Stimulated activated CD8-positive, alpha-beta memory T cell treated with anti-CD3 and anti-CD28 coated beads, Interleukin-7, amount 100 ng/mL, for 48 hours (primary cell): ENCODE data around the gene LRFN2.

Experiments used
- DNase-seq, 2 donors: peaks; one replicate each; pipeline ENCODE4 v3.0.0-alpha.2; 2020; ENCODE audit warnings: low read depth in 1 of 2; ENCODE audit errors: extremely low read depth in 1 of 2

The LRFN2 gene

GRCh38 chr6:40386200-40386599, 201.0 kb downstream of the LRFN2 start:
- DNase-seq = no peak

DNA sequence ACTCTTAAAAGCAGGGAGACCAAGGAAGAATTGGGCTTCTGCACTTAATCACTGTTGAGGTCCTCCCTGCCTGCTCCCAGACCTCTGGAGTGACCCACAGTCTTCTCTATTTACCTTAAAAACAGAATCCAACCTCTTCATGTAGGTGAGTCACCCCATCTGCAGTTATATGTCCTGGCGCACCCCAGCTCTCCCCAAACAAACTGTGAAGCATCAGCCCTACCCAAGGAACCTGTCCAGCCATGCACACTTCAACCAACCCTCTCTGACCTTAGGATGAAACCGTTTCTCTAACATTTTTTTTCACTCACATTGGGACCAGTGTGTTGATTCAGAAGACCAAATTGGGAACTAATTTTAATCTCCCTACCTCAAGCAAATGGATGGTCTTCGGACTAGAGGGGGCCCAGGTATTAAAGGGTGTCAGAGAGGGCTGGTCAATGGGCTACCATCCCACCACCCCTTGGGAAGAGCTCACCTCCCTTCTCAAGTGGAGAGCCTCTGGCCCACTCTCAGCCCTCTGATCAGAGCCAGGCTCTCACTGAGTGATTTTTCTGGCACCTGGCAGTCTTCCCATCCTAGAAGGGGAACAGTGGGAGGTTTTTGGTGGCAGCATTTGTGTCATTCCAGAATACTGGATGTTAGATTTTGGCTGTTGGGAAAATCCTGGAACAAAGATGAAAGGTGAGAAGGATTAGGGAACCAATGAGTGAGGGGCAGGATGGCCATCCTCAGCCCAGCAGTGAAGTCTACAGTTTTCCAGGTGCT, 203.6 kb downstream of the LRFN2 start:
- DNase-seq = no peak

- no peak for DNase-seq
Measured at GRCh38 chr6:40380271-40380670, 206.9 kb downstream of the LRFN2 start.

- DNase-seq = no peak
Measured at GRCh38 chr6:40379811-40380210, 207.4 kb downstream of the LRFN2 start.

- DNase-seq = no peak
Measured at GRCh38 chr6:40378725-40379074, 208.5 kb downstream of the LRFN2 start.

- DNase-seq = no peak
Measured at GRCh38 chr6:40378071-40378724, 209.0 kb downstream of the LRFN2 start.

- DNase-seq = no peak
Measured at GRCh38 chr6:40377173-40377806, 209.9 kb downstream of the LRFN2 start.

DNA sequence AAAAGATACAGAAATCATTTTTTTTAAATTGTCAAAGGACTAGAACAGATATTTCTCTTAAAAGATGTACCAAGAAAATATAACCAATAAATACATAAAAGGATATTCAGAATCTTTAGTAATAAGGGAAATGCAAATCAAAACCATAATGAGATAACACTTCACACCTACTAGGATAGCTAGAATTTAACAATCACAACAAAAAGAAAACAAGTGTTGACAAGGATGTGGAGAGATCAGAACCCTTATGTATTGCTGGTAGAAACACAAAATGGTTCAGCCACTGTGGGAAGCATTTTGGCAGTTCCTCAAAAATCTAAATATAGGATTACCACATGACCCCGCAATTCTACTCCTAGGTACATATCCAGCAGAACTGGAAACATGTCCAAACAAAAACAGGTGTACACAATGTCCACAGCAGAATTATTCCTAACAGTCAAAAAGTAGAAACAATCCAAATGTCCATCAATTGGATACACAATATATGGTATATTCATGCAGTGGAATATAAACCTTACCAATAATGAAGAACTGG, 211.0 kb downstream of the LRFN2 start:
- no peak for DNase-seq

- DNase-seq = no peak
Measured at GRCh38 chr6:40373267-40373666, 213.9 kb downstream of the LRFN2 start.

GRCh38 chr6:40371621-40372020, 215.5 kb downstream of the LRFN2 start:
- DNase-seq = no peak

DNA sequence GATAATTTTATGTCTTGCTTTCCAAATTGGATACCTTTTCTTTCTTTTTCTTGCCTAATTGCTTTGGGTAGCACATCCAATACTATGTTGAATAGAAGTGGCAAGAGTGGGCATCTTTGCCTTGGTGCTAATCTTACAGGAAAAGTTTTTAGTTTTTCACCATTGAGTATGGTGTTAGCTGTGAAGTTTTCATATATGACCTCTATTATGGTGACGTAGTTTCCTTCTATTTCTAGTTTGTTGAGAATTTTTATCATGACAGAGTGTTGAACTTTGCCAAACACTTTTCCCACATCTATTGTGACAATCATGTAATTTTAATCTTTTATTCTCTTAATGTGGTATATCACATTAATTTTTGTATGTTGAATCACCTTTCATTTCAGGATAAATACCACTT, 216.1 kb downstream of the LRFN2 start:
- no peak for DNase-seq

GRCh38 chr6:40369891-40370290, 217.3 kb downstream of the LRFN2 start:
- DNase-seq = no peak

- no peak for DNase-seq
Measured at GRCh38 chr6:40369042-40369441, 218.1 kb downstream of the LRFN2 start.

DNA sequence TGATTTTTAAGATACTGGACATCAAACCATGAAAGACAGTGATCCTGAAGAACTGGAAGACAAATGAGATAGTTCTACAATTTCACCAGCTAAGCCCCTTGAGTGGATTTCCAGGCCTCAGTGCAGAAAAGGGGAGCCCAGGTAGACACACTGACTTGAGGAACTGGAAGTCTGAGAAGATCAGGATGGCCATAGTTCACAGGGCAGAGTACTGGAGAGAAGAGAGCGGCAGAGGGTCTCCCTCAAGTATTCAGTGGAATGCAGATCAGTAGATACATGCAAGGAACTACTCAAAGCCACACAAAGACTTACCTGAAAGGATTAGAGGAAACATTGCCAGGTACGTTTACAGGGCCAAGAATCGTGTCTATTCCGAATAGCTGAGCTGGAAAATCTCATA, 224.3 kb downstream of the LRFN2 start:
- DNase-seq = no peak

DNA sequence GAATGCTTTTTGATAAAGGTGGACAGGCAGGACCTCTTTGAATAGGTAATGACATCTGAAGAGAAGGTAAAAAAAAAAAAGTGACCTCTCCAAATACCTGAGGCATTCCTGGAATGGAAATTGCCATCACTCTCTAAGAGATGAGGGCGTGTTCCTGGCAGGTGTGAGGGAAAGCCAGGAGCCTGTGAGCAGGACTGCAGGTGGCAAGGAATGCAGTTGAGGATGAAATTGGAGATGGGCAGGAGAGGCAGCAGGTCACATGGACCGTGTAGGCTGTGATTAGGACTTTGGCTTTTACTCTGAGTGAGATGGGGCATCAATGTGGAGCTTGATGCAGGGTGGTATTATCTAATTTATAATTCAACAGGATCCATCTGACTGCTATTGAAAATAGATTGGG, 227.4 kb downstream of the LRFN2 start:
- no peak for DNase-seq

GRCh38 chr6:40358473-40359460, 228.4 kb downstream of the LRFN2 start:
- DNase-seq = no peak

GRCh38 chr6:40356242-40356910, 230.8 kb downstream of the LRFN2 start:
- no peak for DNase-seq

DNA sequence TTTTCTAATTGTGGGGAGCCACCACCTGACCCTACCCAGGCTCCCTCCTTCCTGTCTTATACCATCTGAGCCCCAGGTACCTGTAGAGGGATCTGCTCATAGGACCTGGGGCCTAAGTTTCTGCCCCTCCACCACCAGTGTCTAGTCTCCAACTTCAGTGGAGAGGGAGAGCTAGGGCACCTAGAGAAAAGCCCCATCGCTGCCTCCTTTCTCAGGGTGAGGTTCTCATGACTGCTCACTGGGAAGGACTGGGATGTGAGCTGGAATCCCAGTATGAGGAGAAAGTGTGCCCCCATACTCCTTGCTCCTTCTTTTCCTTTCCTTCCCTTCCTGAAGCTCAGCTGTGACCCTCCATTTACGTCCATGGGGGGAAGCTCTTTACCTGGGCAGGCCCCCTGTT, 231.6 kb downstream of the LRFN2 start:
- DNase-seq = no peak

DNA sequence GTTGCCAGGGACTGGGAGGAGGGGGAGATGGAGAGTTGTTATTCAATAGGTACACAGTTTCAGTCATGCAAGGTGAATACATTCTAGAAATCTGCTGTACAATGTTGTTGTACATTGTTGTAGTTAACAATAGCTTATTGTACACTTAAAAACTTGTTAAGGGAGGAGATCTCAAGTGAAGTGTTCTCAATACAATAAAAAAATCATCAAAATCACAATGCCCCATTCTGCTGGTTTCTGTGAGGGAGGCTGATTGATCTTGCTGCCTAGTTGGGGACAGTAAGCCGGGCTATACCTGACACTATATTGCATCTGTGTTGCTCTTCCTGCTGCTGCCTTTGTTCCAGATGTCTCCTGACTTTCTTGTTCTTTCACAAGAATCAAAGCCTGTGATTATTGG, 232.1 kb downstream of the LRFN2 start:
- DNase-seq = no peak

- no peak for DNase-seq
Measured at GRCh38 chr6:40353967-40354452, 233.2 kb downstream of the LRFN2 start.
